Measurements from ENCODE around the gene C11orf91. TPM values are rescaled to one million over a fixed set of nuclear protein-coding genes. Genes with fewer than 3 reads are reported as not detected.

The C11orf91 gene
- total RNA-seq, 1 experiment from 2014 or later: 1.3 TPM

GRCh38 chr11:33664827-33665226 is 35.8 kb downstream of the C11orf91 start:
- Histone ChIP-seq H3K9me3 (ENCODE audit: control insufficient read depth, insufficient read depth, low read depth, low read length) (no peaks in the 10 kb centered on the region), H3K27me3 (ENCODE audit: control insufficient read depth, insufficient read depth, low read length) (no peaks in the 10 kb centered on the region), H3K4me3 (ENCODE audit: low read depth in 2 of 2, low read length in 2 of 2) (no peak overlapping the region), H3K4me1 (ENCODE audit: control insufficient read depth, insufficient read depth, low read length) (no peaks in the 10 kb centered on the region), H3K27ac (ENCODE audit: low read length) (no peak overlapping the region), H3K36me3 (ENCODE audit: control insufficient read depth, insufficient read depth, low read length) (no peaks in the 10 kb centered on the region)
- intact Hi-C loops (cut with micrococcal nuclease; ENCODE audit: unreplicated experiment) (no loop called here), in situ Hi-C loops (cut with HindIII; ENCODE audit: low pct_unique_long_range_greater_than_20kb, low sequenced_read_pairs) (no loop called here)
- no TSS peak for BruUV-seq (replicated peaks)
- ChIA-PET POLR2A (no interaction called here), CTCF (no interaction called here)
- TF ChIP-seq POLR2AphosphoS5 (IDR thresholded peaks at IDR 0.05; ENCODE audit: low read depth, low read length) (no peak), TCF7L2 (IDR thresholded peaks at IDR 0.05; ENCODE audit: low read depth, low read length) (no peak), SIN3A (IDR thresholded peaks at IDR 0.05; ENCODE audit: borderline replicate concordance, insufficient read depth, low read depth, low read length) (no peak)
- TF ChIP-seq, protein P1, sequence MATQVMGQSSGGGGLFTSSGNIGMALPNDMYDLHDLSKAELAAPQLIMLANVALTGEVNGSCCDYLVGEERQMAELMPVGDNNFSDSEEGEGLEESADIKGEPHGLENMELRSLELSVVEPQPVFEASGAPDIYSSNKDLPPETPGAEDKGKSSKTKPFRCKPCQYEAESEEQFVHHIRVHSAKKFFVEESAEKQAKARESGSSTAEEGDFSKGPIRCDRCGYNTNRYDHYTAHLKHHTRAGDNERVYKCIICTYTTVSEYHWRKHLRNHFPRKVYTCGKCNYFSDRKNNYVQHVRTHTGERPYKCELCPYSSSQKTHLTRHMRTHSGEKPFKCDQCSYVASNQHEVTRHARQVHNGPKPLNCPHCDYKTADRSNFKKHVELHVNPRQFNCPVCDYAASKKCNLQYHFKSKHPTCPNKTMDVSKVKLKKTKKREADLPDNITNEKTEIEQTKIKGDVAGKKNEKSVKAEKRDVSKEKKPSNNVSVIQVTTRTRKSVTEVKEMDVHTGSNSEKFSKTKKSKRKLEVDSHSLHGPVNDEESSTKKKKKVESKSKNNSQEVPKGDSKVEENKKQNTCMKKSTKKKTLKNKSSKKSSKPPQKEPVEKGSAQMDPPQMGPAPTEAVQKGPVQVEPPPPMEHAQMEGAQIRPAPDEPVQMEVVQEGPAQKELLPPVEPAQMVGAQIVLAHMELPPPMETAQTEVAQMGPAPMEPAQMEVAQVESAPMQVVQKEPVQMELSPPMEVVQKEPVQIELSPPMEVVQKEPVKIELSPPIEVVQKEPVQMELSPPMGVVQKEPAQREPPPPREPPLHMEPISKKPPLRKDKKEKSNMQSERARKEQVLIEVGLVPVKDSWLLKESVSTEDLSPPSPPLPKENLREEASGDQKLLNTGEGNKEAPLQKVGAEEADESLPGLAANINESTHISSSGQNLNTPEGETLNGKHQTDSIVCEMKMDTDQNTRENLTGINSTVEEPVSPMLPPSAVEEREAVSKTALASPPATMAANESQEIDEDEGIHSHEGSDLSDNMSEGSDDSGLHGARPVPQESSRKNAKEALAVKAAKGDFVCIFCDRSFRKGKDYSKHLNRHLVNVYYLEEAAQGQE (IDR thresholded peaks at IDR 0.05; ENCODE audit: insufficient read depth in 1 of 2, low read depth in 2 of 2, low read length in 1 of 2): no peak
- ATAC-seq (no peak), DNase-seq (ENCODE audit: low read depth, low spot score) (no peak)

DNA sequence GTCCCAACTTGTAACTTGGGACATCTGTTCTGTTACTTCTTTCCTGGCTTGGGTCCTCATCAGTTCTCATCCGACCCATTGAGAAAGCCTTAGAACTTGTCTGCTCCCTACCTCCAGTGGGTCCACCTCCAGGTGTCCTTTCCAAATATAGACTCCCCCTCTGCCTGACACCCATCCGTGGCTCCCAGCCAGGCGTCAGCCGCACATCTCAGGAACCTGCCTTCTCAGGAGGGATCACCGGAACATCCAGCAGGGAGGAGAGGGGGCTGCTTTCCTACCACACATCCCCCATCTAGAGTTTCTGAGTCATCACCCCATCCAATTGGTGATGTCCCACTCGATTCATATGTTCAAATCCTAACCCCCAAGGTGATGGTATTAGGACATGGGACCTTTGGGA is 36.5 kb downstream of the C11orf91 start:
- in situ Hi-C loops (cut with HindIII; ENCODE audit: low pct_unique_long_range_greater_than_20kb, low sequenced_read_pairs): no loop called here
- ChIA-PET POLR2A (no interaction called here), CTCF (no interaction called here)
- ATAC-seq (no peak), DNase-seq (ENCODE audit: low read depth, low spot score) (no peak)
- no peaks in the 10 kb centered on the region for H3K9me3 ChIP-seq (ENCODE audit: control insufficient read depth, insufficient read depth, low read depth, low read length)
- TF ChIP-seq SIN3A (IDR thresholded peaks at IDR 0.05; ENCODE audit: borderline replicate concordance, insufficient read depth, low read depth, low read length) (no peak), TCF7L2 (IDR thresholded peaks at IDR 0.05; ENCODE audit: low read depth, low read length) (no peak), POLR2AphosphoS5 (IDR thresholded peaks at IDR 0.05; ENCODE audit: low read depth, low read length) (no peak)
- TF ChIP-seq, protein P2, sequence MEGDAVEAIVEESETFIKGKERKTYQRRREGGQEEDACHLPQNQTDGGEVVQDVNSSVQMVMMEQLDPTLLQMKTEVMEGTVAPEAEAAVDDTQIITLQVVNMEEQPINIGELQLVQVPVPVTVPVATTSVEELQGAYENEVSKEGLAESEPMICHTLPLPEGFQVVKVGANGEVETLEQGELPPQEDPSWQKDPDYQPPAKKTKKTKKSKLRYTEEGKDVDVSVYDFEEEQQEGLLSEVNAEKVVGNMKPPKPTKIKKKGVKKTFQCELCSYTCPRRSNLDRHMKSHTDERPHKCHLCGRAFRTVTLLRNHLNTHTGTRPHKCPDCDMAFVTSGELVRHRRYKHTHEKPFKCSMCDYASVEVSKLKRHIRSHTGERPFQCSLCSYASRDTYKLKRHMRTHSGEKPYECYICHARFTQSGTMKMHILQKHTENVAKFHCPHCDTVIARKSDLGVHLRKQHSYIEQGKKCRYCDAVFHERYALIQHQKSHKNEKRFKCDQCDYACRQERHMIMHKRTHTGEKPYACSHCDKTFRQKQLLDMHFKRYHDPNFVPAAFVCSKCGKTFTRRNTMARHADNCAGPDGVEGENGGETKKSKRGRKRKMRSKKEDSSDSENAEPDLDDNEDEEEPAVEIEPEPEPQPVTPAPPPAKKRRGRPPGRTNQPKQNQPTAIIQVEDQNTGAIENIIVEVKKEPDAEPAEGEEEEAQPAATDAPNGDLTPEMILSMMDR (IDR thresholded peaks at IDR 0.05): no peak
- TF ChIP-seq, protein P1 (IDR thresholded peaks at IDR 0.05; ENCODE audit: insufficient read depth in 1 of 2, low read depth in 2 of 2, low read length in 1 of 2): no peak
- no peak overlapping the region for H3K27ac ChIP-seq (ENCODE audit: low read length)
- no peaks in the 10 kb centered on the region for H3K27me3 ChIP-seq (ENCODE audit: control insufficient read depth, insufficient read depth, low read length)
- intact Hi-C loops (cut with micrococcal nuclease; ENCODE audit: unreplicated experiment): no loop called here
- BruUV-seq (replicated peaks): no TSS peak
- no peaks in the 10 kb centered on the region for H3K4me1 ChIP-seq (ENCODE audit: control insufficient read depth, insufficient read depth, low read length)
- H3K36me3 ChIP-seq (ENCODE audit: control insufficient read depth, insufficient read depth, low read length): no peaks in the 10 kb centered on the region
- no peak overlapping the region for H3K4me3 ChIP-seq (ENCODE audit: low read depth in 2 of 2, low read length in 2 of 2)
